Activated CD4-positive, alpha-beta T cell treated with anti-CD3 and anti-CD28 coated beads for 1 hour (primary cell): Measurements from ENCODE around the gene RAB43.
"Not testable (repeated sequence)": the region's sequence is repeated elsewhere in the genome, so short reads cannot be mapped to it uniquely, and the experiment has no call there.

Source experiments
- DNase-seq: peaks from one replicate; pipeline ENCODE4 v3.0.0-alpha.2; 2020

RAB43 gene

GRCh38 chr3:129087138-129087702 is 34.4 kb downstream of the RAB43 start:
- DNase-seq, result no peak

GRCh38 chr3:129085818-129086217 is 35.8 kb downstream of the RAB43 start:
- DNase-seq, result no peak

- no peak for DNase-seq
Observed at GRCh38 chr3:129085165-129085715, 36.4 kb downstream of the RAB43 start.

- DNase-seq, result no peak
Observed at GRCh38 chr3:129084501-129084900, 37.1 kb downstream of the RAB43 start.

GRCh38 chr3:129082026-129082425 is 39.6 kb downstream of the RAB43 start:
- DNase-seq, result no peak

GRCh38 chr3:129081503-129081902 is 40.1 kb downstream of the RAB43 start:
- DNase-seq, result no peak

- no peak for DNase-seq
Observed at GRCh38 chr3:129078510-129078909, 43.1 kb downstream of the RAB43 start.

GRCh38 chr3:129077222-129077621 is 44.4 kb downstream of the RAB43 start:
- DNase-seq, result no peak

GRCh38 chr3:129070086-129070885 is 51.3 kb downstream of the RAB43 start:
- no peak for DNase-seq

- DNase-seq, result not testable (repeated sequence)
Observed at GRCh38 chr3:129069313-129070085, 52.1 kb downstream of the RAB43 start.

- no peak for DNase-seq
Observed at GRCh38 chr3:129068291-129068886, 53.2 kb downstream of the RAB43 start.

- not testable (repeated sequence) for DNase-seq
Observed at GRCh38 chr3:129067719-129068118, 53.9 kb downstream of the RAB43 start.

- no peak for DNase-seq
Observed at GRCh38 chr3:129065720-129066073, 55.9 kb downstream of the RAB43 start.

- DNase-seq, result no peak
Observed at GRCh38 chr3:129065016-129065719, 56.4 kb downstream of the RAB43 start.

- no peak for DNase-seq
Observed at GRCh38 chr3:129063841-129064482, 57.6 kb downstream of the RAB43 start.

- no peak for DNase-seq
Observed at GRCh38 chr3:129063091-129063640, 58.4 kb downstream of the RAB43 start.

- no peak for DNase-seq
Observed at GRCh38 chr3:129061888-129062834, 59.4 kb downstream of the RAB43 start.

GRCh38 chr3:129061023-129061887 is 60.3 kb downstream of the RAB43 start:
- no peak for DNase-seq

GRCh38 chr3:129060276-129061022 is 61.2 kb downstream of the RAB43 start, which contains the start of gene GP9:
TSS of gene GP9 (plus strand) at chr3:129060779. CDS start at chr3:129061740, 961 bp downstream.
- no peak for DNase-seq
